SH-SY5Y (cell line): Measurements from ENCODE around the gene NEDD4L.

Source experiments
- GATA2 ChIP-seq: IDR thresholded peaks from 2 replicates; pipeline ENCODE4 v1.6.1; 2011; ENCODE audit warnings: mild to moderate bottlenecking, low read depth, low read length
- GATA3 ChIP-seq: IDR thresholded peaks from 2 replicates; pipeline ENCODE4 v1.6.1; 2011; ENCODE audit warnings: low read depth, mild to moderate bottlenecking, low read length, moderate library complexity

GRCh38 chr18:58287353-58288274, 243.6 kb downstream of the NEDD4L start:
- TF ChIP-seq GATA2 (no peak), GATA3 (no peak)
